HCT116 (cell line): ENCODE results near the gene STRN3.

Experiments used
- EZH2phosphoT487 ChIP-seq: fragments of 200-600 bp; IDR thresholded peaks from 2 replicates; pipeline ENCODE4 v1.6.1; 2018; ENCODE audit warnings: antibody characterized with exemption, borderline replicate concordance
- FOSL1 ChIP-seq: IDR thresholded peaks from 2 replicates; pipeline ENCODE4 v1.6.1; 2012; ENCODE audit warnings: low read depth
- POLR2A ChIP-seq: IDR thresholded peaks from 2 replicates; pipeline ENCODE4 v1.7.0; 2011; ENCODE audit warnings: borderline replicate concordance; ENCODE audit not compliant: insufficient read depth, insufficient read length; ENCODE audit errors: extremely low read depth
- POLR2AphosphoS5 ChIP-seq: IDR thresholded peaks from 2 replicates; pipeline ENCODE4 v1.6.1; 2011; ENCODE audit warnings: mild to moderate bottlenecking, low read depth, low read length, moderate library complexity
- RAD21 ChIP-seq: IDR thresholded peaks from 2 replicates; pipeline ENCODE4 v1.6.1; 2012; ENCODE audit warnings: low read depth, mild to moderate bottlenecking
- SIN3A ChIP-seq: IDR thresholded peaks from 2 replicates; pipeline ENCODE4 v1.6.1; 2012; ENCODE audit warnings: low read depth
- YY1 ChIP-seq: IDR thresholded peaks from 2 replicates; pipeline ENCODE4 v1.6.1; 2011; ENCODE audit warnings: low read length, low read depth, moderate library complexity, mild to moderate bottlenecking; ENCODE audit not compliant: insufficient replicate concordance; ENCODE audit errors: extremely low read depth
- TF ChIP-seq, protein P1 (sequence below), 3 experiments: fragments of 200-600 bp in 1 of 3; sonication (generic) in 1 of 3; IDR thresholded peaks in 2 of 3; conservative IDR thresholded peaks in 1 of 3; 2 replicates each; pipeline ENCODE4 v1.5.1; 2012 to 2017; ENCODE audit warnings: low read depth in 2 of 3, low read length in 2 of 3, antibody characterized with exemption in 1 of 3, borderline replicate concordance in 1 of 3, control low read depth in 1 of 3, mild to moderate bottlenecking in 1 of 3, mixed read lengths in 1 of 3, mixed run types in 1 of 3, moderate library complexity in 1 of 3; ENCODE audit not compliant: insufficient read depth in 1 of 3
- TF ChIP-seq, protein P2 (sequence below): IDR thresholded peaks from 2 replicates; pipeline ENCODE4 v1.6.1; 2011; ENCODE audit warnings: mild to moderate bottlenecking, low read length, moderate library complexity; ENCODE audit not compliant: insufficient replicate concordance; ENCODE audit errors: extremely low read depth

DNA sequence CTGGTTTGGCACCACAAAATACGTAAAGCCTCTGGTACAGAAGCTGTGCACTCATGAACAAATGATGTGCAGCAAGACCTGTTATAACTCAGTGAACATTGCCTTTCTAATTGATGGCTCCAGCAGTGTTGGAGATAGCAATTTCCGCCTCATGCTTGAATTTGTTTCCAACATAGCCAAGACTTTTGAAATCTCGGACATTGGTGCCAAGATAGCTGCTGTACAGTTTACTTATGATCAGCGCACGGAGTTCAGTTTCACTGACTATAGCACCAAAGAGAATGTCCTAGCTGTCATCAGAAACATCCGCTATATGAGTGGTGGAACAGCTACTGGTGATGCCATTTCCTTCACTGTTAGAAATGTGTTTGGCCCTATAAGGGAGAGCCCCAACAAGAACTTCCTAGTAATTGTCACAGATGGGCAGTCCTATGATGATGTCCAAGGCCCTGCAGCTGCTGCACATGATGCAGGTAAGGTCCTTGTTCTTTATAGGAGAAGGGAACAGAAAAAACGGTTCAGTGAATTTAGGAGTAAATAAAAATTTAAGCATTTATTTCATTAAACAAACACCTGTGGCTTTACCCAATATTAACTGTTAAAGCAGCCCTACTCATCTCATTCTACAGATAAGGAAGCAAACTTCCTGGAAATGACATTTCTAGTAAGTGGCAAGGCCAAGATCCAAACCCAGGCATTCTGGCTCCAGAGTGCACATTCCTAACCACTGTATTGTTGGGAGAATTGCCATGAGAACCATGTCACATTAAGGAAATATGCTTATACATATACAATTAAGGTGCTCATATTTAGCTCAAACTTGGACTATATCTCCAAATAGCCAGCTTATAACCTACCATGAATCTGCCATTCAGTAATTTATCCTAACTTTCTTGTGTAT lies 140.1 kb downstream of the STRN3 start:
- TF ChIP-seq, protein P1, sequence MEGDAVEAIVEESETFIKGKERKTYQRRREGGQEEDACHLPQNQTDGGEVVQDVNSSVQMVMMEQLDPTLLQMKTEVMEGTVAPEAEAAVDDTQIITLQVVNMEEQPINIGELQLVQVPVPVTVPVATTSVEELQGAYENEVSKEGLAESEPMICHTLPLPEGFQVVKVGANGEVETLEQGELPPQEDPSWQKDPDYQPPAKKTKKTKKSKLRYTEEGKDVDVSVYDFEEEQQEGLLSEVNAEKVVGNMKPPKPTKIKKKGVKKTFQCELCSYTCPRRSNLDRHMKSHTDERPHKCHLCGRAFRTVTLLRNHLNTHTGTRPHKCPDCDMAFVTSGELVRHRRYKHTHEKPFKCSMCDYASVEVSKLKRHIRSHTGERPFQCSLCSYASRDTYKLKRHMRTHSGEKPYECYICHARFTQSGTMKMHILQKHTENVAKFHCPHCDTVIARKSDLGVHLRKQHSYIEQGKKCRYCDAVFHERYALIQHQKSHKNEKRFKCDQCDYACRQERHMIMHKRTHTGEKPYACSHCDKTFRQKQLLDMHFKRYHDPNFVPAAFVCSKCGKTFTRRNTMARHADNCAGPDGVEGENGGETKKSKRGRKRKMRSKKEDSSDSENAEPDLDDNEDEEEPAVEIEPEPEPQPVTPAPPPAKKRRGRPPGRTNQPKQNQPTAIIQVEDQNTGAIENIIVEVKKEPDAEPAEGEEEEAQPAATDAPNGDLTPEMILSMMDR (IDR thresholded peaks at IDR 0.05 in 2 of 3, conservative IDR thresholded peaks at IDR 0.05 in 1 of 3; ENCODE audit: borderline replicate concordance in 1 of 3, insufficient read depth in 1 of 3, low read depth in 2 of 3, low read length in 2 of 3), result no peak
- no peak for TF ChIP-seq EZH2phosphoT487
- TF ChIP-seq POLR2A, result no peak
- TF ChIP-seq, protein P2, sequence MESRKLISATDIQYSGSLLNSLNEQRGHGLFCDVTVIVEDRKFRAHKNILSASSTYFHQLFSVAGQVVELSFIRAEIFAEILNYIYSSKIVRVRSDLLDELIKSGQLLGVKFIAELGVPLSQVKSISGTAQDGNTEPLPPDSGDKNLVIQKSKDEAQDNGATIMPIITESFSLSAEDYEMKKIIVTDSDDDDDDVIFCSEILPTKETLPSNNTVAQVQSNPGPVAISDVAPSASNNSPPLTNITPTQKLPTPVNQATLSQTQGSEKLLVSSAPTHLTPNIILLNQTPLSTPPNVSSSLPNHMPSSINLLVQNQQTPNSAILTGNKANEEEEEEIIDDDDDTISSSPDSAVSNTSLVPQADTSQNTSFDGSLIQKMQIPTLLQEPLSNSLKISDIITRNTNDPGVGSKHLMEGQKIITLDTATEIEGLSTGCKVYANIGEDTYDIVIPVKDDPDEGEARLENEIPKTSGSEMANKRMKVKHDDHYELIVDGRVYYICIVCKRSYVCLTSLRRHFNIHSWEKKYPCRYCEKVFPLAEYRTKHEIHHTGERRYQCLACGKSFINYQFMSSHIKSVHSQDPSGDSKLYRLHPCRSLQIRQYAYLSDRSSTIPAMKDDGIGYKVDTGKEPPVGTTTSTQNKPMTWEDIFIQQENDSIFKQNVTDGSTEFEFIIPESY, result no peak
- TF ChIP-seq POLR2AphosphoS5, result no peak
- TF ChIP-seq FOSL1, result no peak
- no peak for TF ChIP-seq RAD21
- TF ChIP-seq YY1, result no peak
- no peak for TF ChIP-seq SIN3A
